GM08714 (cell line): ENCODE data around the gene GFER.
"Not testable (repeated sequence)": the region's sequence is repeated elsewhere in the genome, so short reads cannot be mapped to it uniquely, and the experiment has no call there.

Experiments
- H3K4me3 ChIP-seq: fragments of 200-500 bp; sonication (Bioruptor generic); 2 replicates; pipeline ENCODE4 v1.5.1; 2014; ENCODE audit warnings: mild to moderate bottlenecking, low read length, inconsistent platforms
- ZNF274 ChIP-seq: IDR thresholded peaks from 2 replicates; pipeline ENCODE4 v1.6.1; 2012; ENCODE audit warnings: mild to moderate bottlenecking, low read depth, low read length

The GFER gene

GRCh38 chr16:2008631-2009163 is 24.7 kb downstream of the GFER start:
- TF ChIP-seq ZNF274, result no peak
- peak overlapping the region; percentile 83 for H3K4me3 ChIP-seq

- peak overlapping the region; percentile 83 for H3K4me3 ChIP-seq
- TF ChIP-seq ZNF274, result no peak
Measured at GRCh38 chr16:2009164-2009711, 25.2 kb downstream of the GFER start.

DNA sequence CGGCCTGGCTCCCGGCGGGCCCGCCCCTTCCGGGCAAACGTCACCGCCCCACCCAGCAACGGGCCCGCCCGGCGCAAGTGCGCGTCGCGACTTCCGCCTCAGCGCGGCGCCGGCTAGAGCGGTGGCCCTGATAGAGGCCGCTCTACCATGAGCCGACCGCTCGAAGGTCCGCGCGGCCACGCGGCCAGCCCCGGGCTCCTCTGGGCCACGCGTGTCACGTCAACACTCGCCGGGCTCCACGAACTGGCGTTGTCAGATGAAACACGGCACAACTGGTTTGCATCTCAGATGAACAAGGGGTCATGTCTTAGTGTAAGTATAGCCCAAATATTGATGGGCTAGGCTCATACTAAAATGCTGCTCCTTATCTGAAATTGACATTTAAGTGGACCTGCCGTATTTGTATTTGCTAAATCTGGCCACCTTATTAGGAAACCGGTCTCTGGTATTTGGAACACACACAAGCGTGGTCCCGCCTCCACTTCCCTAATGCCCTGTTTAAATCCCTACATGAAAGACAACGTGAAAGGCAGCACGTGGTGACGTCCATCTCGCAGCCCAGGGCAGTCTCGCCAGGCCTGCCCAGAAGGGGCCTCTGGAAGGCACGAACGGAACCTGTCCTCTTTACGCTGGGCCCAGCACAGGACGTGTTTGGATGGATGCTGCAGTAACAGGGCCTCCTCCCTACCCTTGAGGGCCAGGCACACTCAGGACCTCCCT is 26.0 kb downstream of the GFER start, which contains the start of gene ZNF598:
TSS of gene ZNF598 (minus strand) at position 31 of the 720 bp plus-strand sequence.
- peak within 1 kb of the TSS; percentile 93 for H3K4me3 ChIP-seq
- TF ChIP-seq ZNF274, result no peak

DNA sequence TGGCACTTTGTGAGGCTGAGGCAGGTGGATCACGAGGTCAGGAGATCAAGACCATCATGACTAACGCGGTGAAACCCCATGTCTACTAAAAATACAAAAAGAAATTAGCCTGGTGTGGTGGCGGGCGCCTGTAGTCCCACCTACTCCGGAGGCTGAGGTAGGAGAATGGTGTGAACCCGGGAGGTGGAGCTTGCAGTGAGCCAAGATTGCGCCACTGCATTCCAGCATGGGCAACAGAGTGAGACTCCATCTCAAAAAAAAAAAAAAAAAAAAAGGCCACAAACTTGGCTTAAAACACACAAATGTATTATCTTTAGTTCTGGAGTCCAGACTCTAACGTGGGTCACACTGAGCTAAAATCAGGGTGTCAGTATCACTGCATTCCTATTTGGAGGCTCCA is 27.7 kb downstream of the GFER start:
- not testable (repeated sequence) for H3K4me3 ChIP-seq

GRCh38 chr16:2013527-2013926 is 29.5 kb downstream of the GFER start:
- TF ChIP-seq ZNF274, result no peak
- no peak overlapping the region for H3K4me3 ChIP-seq

DNA sequence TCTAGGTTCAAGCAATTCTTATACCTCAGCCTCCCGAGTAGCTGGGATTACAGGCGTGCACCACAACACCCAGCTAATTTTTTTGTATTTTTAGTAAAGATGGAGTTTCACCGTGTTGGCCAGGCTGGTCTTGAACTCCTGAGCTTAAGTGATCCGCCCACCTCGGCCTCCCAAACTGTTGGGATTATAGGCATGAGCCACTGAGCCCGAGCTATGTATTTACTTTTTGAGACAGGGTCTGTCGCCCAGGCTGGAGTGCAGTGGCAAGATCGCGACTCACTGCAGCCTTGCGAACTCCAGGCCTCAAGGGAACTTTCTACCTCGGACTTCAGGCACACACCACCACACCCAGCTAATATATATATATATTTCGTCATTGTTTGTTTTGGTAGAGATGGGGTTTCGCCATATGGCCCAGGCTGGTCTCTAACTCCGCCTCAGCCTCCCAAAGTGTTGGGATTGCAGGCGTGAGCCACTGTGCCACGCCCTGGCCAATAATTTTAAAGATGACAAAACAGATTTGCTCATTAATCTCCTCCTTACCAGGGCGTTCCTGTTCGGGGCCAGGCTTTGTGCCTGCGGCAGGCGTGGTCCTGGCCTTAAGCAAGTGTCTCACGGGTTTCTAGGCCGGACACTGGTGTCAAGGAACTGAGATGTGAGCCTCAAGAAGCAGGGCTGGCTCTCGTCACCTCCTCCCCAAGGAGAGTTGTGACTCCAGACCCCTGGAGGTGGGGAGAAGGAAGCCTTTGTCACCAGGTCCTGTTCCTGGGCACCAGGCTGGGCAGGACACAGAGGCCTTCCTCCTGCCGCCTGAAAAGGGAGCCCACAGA is 31.3 kb downstream of the GFER start:
- no peak overlapping the region for H3K4me3 ChIP-seq
- no peak for TF ChIP-seq ZNF274

GRCh38 chr16:2015947-2016208 is 31.9 kb downstream of the GFER start:
- no peak overlapping the region for H3K4me3 ChIP-seq
- no peak for TF ChIP-seq ZNF274

GRCh38 chr16:2016407-2016922 is 32.5 kb downstream of the GFER start:
- no peak overlapping the region for H3K4me3 ChIP-seq
- no peak for TF ChIP-seq ZNF274

DNA sequence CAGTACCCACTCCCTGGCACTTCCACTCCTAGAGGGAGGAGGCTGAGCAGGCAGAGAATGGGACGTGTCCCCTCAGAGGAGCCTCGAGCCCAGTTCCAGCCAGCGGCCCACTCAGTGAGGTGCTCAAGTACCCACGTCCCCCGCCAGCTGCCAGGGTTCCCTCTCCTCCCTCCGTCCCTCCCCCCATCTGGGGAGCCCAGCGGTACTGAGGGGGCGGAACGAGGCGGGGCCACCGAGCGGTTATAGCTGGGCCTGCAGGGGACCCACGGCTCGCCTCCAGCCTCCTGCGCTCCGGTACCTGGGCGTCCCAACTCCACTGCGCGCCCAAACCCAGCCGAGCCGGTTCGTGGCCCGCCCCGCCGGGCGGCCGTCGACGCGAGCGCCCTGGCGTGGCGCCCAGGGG is 35.5 kb downstream of the GFER start, which contains the start of gene NPW:
TSS of gene NPW (plus strand) at position 268 of the 403 bp plus-strand sequence.
- TF ChIP-seq ZNF274, result no peak
- H3K4me3 ChIP-seq, result no peak within 1 kb of the TSS

- H3K4me3 ChIP-seq, result no peak overlapping the region
- TF ChIP-seq ZNF274, result no peak
Measured at GRCh38 chr16:2019921-2020831, 36.2 kb downstream of the GFER start.

GRCh38 chr16:2022723-2023091 is 38.7 kb downstream of the GFER start:
- H3K4me3 ChIP-seq, result no peak overlapping the region; the same call in 1 of the 2 replicates
- no peak for TF ChIP-seq ZNF274

DNA sequence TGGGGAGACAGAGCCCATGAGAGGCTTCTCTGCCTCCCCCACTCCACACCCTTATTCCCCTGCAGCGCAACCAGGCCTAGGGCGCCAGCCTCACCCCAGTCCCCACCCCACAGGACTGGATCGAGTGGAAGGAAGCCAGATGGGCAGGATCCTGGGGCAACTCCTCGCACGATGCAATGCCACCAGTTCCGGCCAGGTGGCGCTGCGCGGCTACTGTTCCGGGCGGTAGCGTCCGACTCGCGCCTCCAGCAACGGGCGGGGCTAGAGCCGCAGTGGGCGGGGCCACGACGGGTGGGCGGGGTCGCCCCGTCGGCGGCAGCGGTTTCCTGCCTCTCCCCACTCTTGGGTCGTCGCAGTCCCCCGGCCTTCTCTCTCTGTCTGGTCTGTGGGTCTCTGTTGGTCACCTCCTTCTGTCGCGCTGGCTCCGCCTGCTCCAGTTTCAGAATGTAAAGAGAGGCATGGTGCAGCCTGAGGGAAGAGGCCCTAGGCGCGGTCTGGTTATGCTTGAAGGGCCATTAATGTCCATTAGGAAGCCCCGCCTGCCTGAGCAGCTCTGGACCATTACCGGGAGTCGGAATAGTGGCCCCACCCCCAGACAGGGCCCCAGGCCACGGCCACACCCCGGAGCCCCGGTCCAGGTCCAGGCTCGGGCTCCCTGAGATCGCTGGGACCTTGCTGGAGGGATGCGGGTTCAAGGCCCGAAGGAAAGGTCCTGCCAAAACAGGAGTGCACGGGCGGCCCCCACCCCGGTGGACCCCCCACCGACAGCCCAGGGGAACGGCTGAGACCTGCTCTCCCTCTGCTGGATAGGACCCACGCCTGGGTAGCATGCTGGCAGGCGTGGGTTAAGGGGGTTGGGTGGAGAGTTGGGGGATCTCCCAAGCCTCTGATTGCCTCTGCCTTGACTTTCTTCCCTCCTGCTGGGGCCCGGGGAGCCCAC is 39.4 kb downstream of the GFER start:
- no peak for TF ChIP-seq ZNF274
- no peak overlapping the region; the same call in 1 of the 2 replicates for H3K4me3 ChIP-seq

DNA sequence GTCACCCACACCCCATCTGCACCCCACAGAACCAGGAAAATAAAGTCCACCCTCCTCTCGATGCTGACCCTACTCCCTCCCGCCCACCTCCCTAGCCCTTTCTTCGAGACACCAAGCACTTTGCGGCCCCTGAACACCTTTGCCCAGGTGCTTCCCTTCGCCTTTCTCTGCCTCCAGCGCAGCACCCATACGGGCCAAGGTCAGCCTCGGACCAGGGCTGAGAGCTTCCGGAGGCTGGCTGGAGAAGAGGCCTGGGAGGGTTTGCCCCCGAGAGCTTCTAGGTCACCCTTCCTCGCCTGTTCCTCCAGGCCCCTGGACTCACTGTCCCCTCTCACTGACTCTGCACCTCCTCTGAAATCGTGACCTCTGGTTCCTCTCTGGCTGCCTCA is 40.0 kb downstream of the GFER start:
- no peak overlapping the region for H3K4me3 ChIP-seq
- no peak for TF ChIP-seq ZNF274

- H3K4me3 ChIP-seq, result no peak overlapping the region
- TF ChIP-seq ZNF274, result no peak
Measured at GRCh38 chr16:2025251-2025650, 41.3 kb downstream of the GFER start.
